ENCODE data around the gene NUP50. TPM values are rescaled to one million over a fixed set of nuclear protein-coding genes. Genes with fewer than 3 reads are reported as not detected.

The NUP50 gene
- total and polyA plus RNA-seq, 2 donors (not counting 1 experiment from before 2014, with no cell fraction given): 9.1 to 105 TPM

GRCh38 chr22:45159652-45160462, 3.9 kb upstream of the NUP50 start:
- Histone ChIP-seq H4K20me1 (ENCODE audit: control insufficient read depth, insufficient read depth, low read length, poor library complexity, severe bottlenecking) (no peaks in the 10 kb centered on the region), H3K9me3 (ENCODE audit: control extremely low read depth in 1 of 3, control insufficient read depth in 2 of 3, insufficient read depth in 1 of 3, low read length in 2 of 3) (no peaks in the 10 kb centered on the region), H3K4me2 (replicated peaks; ENCODE audit: low read depth, low read length, poor library complexity, severe bottlenecking) (no peak overlapping the region), H3K27me3 (replicated peaks in 1 of 4; ENCODE audit: control extremely low read depth in 1 of 4, control insufficient read depth in 3 of 4, insufficient read depth in 4 of 4, low read length in 3 of 4) (no peaks in the 10 kb centered on the region), H3K4me1 (ENCODE audit: control insufficient read depth in 2 of 2, insufficient read depth in 2 of 2, low read length in 2 of 2) (peaks cover 8 to 12% of the 10 kb centered on the region in 2 donors), H3K27ac (ENCODE audit: low read length in 2 of 2) (no peak overlapping the region), H2AFZ (ENCODE audit: insufficient read depth, low read depth, low read length, poor library complexity, severe bottlenecking) (no peak overlapping the region), H3K36me3 (replicated peaks in 1 of 2; ENCODE audit: control extremely low read depth in 1 of 2, control insufficient read depth in 1 of 2, extremely low read depth in 1 of 2, insufficient read depth in 2 of 2, low read length in 1 of 2) (peaks cover 3 to 15% of the 10 kb centered on the region in 2 experiments), H3K9ac (ENCODE audit: low read length) (no peak overlapping the region), H3K4me3 (ENCODE audit: control extremely low read depth in 1 of 5, extremely low read depth in 1 of 5, insufficient read depth in 1 of 5, low read depth in 2 of 5, low read length in 4 of 5) (no peak overlapping the region), H3K79me2 (ENCODE audit: control insufficient read depth, insufficient read depth, low read length) (peaks cover 34% of the 10 kb centered on the region)
- H3K27me3 Mint-ChIP-seq: no peaks in the 10 kb centered on the region
- ChIA-PET CTCF (no interaction called here), POLR2A (no interaction called here)
- 72% methylated on average over 2 of the region's 5 CpGs for WGBS (ENCODE audit: insufficient coverage)
- H3K9me3 Mint-ChIP-seq (ENCODE audit: insufficient read depth): no peaks in the 10 kb centered on the region
- no peak overlapping the region for H3K4me3 Mint-ChIP-seq
- no peak for DNase-seq
- ATAC-seq (ENCODE audit: low read depth): no peak
- intact Hi-C loops (cut with micrococcal nuclease): loop anchor here (5.0 kb wide), 1 partner anchor 107 kb away; no protein-coding TSS in a partner anchor
- H3K4me1 Mint-ChIP-seq: peaks cover 26% of the 10 kb centered on the region
- no peak overlapping the region for H3K27ac Mint-ChIP-seq
- TF ChIP-seq EZH2 (IDR thresholded peaks at IDR 0.05; ENCODE audit: borderline replicate concordance, insufficient read depth, low read depth, low read length, poor library complexity, severe bottlenecking): no peak
- TF ChIP-seq CTCF (IDR thresholded peaks at IDR 0.05): no peak

GRCh38 chr22:45162531-45162930, 1.2 kb upstream of the NUP50 start:
- H3K4me3 ChIP-seq (ENCODE audit: control extremely low read depth in 1 of 5, extremely low read depth in 1 of 5, insufficient read depth in 1 of 5, low read depth in 2 of 5, low read length in 4 of 5): peak overlapping the region in 1 of 5 experiments; percentile 61
- no peak overlapping the region for H3K27ac ChIP-seq (ENCODE audit: low read length in 2 of 2)
- peaks cover 19 to 23% of the 10 kb centered on the region in 2 donors for H3K4me1 ChIP-seq (ENCODE audit: control insufficient read depth in 2 of 2, insufficient read depth in 2 of 2, low read length in 2 of 2)
- intact Hi-C loops (cut with micrococcal nuclease): loop anchor here (2.0 to 5.0 kb wide), 2 partner anchors 78 to 105 kb away; partner anchors contain the start of gene KIAA0930
- WGBS (ENCODE audit: insufficient coverage): 89% methylated on average over 10 of the region's 19 CpGs
- no peak for ATAC-seq (ENCODE audit: low read depth)
- H3K4me2 ChIP-seq (replicated peaks; ENCODE audit: low read depth, low read length, poor library complexity, severe bottlenecking): peak overlapping the region; percentile 81
- Mint-ChIP-seq H3K4me1 (peaks cover 45% of the 10 kb centered on the region), H3K4me3 (peak overlapping the region; percentile 92), H3K27me3 (no peaks in the 10 kb centered on the region), H3K9me3 (ENCODE audit: insufficient read depth) (no peaks in the 10 kb centered on the region), H3K27ac (peak overlapping the region; percentile 41)
- ChIA-PET CTCF (interaction anchor here (0.8 to 1.6 kb wide), 3 partner anchors 13 to 79 kb away, joined by 3 to 5 read pairs (median 3); no protein-coding TSS in a partner anchor), POLR2A (no interaction called here)
- H4K20me1 ChIP-seq (ENCODE audit: control insufficient read depth, insufficient read depth, low read length, poor library complexity, severe bottlenecking): peaks cover 11% of the 10 kb centered on the region
- TF ChIP-seq EZH2 (IDR thresholded peaks at IDR 0.05; ENCODE audit: borderline replicate concordance, insufficient read depth, low read depth, low read length, poor library complexity, severe bottlenecking): no peak
- no peak for TF ChIP-seq CTCF (IDR thresholded peaks at IDR 0.05)
- peak overlapping the region; percentile 73 for H3K9ac ChIP-seq (ENCODE audit: low read length)
- peak; percentile 11 for DNase-seq
- H3K36me3 ChIP-seq (replicated peaks in 1 of 2; ENCODE audit: control extremely low read depth in 1 of 2, control insufficient read depth in 1 of 2, extremely low read depth in 1 of 2, insufficient read depth in 2 of 2, low read length in 1 of 2): peaks cover 2 to 16% of the 10 kb centered on the region in 2 experiments
- peak overlapping the region; percentile 91 for H2AFZ ChIP-seq (ENCODE audit: insufficient read depth, low read depth, low read length, poor library complexity, severe bottlenecking)
- H3K79me2 ChIP-seq (ENCODE audit: control insufficient read depth, insufficient read depth, low read length): peaks cover 55% of the 10 kb centered on the region
- no peaks in the 10 kb centered on the region for H3K27me3 ChIP-seq (replicated peaks in 1 of 4; ENCODE audit: control extremely low read depth in 1 of 4, control insufficient read depth in 3 of 4, insufficient read depth in 4 of 4, low read length in 3 of 4)
- H3K9me3 ChIP-seq (ENCODE audit: control extremely low read depth in 1 of 3, control insufficient read depth in 2 of 3, insufficient read depth in 1 of 3, low read length in 2 of 3): no peaks in the 10 kb centered on the region
